ENCODE results near the gene RAB11FIP4. TPM values are rescaled to one million over a fixed set of nuclear protein-coding genes. Genes with fewer than 3 reads are reported as not detected.

RAB11FIP4 gene
- total RNA-seq, 1 experiment from 2014 or later = 0.10 TPM

DNA sequence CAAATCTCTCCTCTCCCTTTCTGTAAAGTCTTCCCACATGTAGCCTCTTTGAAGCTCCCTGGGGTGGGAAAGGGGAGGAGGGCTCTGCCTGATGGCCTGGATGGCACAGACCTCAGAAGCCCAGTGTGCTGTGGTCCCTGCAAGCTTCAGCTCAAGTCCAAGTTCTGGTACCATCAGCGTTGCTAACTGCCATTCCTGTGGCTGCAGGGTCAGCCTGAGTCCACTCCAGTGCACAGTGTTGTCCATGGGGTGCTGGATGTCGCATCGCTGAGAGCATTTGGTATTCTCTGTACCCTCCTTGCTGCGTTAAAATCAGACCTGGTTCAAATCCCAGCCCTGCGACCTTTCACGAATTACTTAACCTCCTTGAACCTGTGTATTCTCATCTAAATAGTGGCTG, 105.1 kb downstream of the RAB11FIP4 start:
- DNase-seq (ENCODE audit: low read depth) = no peak

DNA sequence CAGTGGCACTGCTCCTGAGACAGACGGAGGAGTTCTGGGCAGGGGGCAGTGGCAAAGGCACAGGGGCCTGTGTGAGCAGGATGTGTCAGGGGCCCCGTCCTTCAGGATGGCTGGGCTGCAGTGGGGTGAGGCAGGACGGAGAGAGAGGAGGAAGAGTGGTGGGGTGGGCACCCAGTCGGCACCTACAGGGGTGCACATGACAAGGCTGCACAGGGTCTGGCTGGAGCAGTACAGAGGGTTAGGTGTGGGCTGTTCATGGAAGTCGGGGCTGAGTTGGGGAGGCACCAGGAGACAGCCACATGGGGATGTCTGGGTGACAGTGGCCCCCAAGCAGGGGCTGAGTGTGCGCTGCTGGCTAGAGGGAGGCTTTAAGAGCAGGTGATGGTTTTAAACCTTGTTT, 106.0 kb downstream of the RAB11FIP4 start:
- no peak for DNase-seq (ENCODE audit: low read depth)

DNA sequence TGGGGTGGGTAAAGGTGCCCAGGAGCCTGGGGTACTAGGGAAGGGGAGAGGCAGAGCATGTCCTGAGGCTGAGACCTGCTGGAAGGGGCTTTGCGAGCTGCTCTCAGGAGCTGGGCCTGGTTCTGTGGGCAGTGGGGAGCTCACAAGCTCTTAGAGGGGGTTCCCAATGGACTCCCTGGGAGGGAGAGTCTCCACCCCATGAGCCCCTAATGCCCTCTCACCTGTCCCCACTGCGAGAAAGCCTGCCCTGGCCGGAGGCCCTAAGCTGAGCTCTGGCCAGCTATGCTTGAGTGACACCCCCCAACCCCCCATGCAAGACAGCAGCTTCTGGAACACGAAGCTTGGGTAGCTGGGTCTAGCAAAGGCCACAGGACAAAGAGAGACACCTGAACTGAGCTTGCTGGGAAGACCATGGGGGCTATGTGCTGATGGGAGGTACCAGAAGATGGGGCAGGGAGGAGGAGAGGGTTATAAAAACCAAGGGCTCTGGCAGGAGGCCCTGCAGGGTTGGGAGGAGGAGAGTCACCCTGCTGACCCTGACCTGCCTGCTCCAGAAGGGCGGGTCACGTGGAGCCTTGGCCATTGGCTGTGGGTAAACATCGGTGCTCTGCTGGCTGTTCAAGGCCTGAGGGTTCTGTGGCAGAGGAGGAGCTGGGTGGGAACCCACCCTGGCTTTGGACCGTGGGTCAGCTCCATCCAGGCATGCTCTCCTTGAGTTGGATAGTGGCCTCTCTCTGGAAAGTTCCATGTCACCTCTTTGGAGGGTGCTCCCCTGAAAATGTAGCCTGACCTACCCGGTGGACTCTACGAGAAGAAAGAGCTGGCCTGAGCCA, 106.7 kb downstream of the RAB11FIP4 start:
- no peak for DNase-seq (ENCODE audit: low read depth)

DNA sequence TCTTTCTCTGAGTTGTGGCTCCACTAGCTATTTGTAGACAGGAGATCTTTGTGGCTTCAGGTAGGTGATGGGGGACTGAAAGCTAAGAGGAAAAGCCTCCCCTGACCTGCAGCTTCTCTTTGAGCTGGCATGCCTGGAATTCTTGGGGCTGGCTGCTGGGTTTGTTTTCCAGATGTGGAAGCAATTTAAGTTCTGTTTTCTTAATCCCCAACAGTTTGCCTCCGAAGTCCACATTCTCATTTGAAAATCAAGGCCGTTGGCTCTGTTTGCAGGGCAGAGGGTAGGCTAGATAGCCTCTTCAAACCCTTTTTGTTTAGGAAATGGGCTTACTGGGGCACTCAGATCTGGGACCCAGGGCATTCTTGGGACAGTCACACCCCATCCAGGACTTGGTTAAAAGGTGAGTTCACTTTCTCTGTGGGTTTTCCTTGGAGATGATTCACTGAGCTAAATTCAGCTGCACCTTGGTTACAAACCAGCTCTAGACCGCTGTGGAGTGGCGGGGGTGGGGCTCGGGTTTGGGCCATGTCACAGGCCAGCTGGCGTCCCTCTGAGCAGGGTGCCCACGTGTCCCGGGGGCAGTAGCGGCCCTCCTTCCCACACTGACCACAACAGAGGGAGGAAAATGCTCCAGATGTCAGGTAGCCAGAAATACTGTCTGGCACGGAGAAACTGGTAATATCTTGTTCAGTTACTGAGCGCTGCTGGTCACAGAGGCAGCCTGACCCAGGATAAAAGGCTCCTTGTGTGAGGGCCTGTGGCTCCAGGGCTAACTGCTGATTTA, 108.5 kb downstream of the RAB11FIP4 start:
- DNase-seq (ENCODE audit: low read depth) = peak; percentile 52

DNA sequence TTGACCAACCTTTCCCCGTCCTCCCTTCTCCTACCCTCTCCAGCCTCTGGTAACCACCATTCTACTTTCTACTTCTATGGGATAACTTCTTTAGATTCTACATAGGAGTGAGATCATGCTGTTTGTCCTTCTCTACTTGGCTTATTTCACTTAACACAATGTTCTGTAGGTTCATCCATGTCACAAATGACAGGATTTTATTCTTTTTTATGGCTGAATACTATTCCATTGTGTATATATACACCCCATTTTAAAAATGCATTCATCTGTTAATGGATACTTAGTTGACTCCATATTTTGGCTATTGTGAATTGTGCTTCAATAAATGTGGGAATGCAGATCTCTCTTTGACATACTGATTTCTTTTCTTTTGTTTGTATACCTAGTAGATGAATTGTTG, 115.0 kb downstream of the RAB11FIP4 start:
- no peak for DNase-seq (ENCODE audit: low read depth)

DNA sequence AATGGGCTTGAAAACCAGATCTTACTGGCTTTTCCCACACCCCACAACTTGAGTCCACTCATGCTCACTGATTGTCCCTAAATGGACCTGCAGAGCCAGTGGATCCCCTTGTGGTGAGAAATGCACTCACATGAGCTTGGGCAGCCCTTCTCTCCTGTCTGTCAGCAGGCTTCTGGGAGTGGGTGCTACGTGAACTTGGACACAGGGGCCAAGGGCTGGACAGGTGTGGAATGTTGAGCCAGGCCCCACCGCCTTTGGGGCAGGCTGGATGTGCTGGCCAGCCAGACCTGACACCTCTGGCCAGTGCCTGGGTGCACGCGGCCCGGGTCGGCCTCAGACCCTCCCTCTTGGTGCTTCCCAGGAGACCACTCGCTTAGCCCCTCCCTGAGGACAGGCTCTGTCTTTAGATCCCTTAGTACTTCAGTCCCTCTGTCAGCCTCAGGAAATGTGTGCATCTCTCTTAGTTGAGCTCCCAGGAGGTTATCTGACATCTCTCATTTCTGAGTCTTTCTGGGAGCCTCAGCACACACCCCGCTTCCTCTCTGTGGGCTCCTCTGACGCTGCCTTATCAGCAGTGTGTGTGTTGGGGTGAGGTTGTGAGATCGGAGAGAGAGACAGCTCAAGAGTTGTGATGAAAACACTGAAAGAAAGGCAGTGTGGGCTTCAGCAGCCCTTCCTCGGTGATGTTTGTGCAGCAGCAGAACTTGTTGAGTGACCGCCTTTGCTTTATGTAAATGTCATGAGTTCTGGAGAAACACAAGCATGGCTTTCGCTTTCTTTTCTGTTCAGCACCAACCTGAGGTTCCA, 117.0 kb downstream of the RAB11FIP4 start:
- no peak for DNase-seq (ENCODE audit: low read depth)

DNA sequence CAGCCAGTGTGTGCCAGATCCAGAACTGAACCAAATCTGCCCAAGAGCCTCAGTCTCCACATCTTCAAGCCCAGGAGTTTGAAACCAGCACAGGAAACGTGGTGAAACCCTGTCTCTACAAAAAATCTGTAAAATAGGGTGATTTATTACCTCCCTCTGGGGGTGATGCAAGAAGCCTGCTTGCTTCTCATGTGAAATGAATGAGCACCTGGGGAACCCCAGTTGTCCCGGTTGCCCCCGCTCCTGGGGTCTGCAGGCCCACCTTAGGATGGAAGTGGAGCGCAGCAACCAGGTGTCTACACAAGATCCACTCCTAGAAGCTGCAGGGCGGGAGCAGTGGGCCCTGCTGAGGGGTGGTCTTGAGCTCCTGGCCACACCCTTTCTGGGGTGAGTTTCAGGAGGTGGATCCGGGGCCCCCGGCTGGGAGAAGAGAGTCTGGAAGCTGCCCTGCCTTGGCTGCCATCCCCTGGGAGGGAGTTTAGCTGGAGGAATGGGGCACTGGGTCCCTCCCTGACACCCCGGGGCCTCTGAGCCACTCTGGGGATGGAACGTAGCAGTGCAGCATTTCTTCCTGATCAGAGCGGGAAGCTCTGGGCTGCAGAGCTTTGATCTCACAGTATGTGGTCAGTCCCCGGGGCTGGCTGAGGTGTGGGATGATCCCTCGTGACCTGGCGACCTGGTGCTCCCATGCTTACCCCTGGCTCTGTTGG, 117.8 kb downstream of the RAB11FIP4 start:
- DNase-seq (ENCODE audit: low read depth) = no peak

DNA sequence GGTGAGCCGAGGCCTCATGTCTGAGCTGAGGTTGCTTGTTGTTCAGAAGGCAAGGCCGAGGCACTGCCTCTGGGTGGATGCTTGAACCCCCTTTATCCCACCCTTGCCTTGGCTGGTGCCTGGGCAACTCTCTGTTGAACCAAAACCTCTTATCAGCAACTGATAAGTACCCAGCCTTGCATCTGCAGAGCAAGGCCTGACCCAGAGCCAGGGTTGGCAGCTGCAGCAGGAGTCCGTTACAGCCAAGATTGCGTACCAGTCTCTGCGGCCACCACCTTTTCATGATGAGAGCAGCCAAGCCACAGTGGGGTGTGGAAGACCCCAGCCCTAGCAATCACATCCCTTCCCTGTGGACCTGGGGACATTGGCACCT, 118.3 kb downstream of the RAB11FIP4 start:
- DNase-seq (ENCODE audit: low read depth) = no peak

DNA sequence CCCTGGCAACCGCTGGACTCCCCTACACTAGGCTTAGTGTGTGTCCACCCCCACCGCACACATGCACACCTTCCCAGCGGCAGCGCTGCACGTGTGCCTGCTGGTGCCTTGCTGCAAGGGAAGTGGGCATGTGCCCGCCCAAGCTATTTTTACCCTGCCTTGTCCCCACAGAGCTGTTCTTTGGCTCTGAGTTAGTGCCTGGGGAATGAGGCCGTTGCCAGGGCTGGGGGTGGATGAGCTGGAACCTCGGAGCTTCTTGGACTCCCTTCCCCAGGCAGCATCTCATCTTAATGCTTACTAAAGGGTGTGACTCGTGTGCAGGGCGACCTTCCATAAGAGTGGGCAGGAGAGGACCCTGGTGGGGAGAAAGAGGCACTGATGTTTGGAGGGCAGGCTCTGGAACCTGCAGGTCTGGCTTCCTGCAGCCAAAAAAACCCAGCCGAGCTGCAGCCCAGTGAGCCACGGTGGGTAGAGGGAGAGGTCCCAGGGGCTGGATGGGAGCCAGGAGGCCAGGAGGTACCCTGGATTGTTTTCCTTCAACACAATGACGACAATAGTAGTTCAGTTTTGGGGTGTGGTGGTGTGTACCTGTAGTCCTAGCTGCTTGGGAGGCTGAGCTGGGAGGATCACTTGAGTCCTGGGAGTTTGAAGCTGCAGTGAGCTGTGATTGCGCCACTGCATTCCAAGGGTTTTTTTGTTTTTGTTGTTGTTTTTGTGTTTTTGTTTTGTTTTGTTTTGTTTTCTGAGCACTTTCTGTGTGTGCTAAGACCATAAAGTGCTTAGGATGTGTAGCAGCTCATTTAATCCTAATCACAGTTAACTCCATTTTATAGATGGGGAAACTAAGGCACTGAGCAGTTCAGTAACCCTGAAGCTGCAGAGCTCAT, 119.1 kb downstream of the RAB11FIP4 start:
- no peak for DNase-seq (ENCODE audit: low read depth)

DNA sequence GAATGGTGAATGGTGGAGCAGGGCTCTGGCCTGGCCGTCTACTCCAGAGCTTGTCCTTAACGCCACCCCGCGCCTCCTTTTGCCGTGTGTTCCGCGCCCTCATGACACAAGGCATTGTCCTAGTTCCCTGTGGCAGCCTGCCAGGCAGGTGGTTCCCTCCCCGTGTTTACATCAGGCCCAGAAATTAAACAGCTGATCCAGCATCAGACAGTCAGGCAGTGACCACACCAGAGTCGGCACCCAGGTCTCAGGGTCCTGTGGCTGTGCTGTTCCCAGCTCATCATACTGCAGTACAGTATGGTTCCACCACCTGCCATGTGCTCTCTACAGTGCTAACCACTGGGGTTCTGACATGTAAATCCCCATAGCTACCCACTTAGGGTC, 119.7 kb downstream of the RAB11FIP4 start:
- DNase-seq (ENCODE audit: low read depth) = no peak

DNA sequence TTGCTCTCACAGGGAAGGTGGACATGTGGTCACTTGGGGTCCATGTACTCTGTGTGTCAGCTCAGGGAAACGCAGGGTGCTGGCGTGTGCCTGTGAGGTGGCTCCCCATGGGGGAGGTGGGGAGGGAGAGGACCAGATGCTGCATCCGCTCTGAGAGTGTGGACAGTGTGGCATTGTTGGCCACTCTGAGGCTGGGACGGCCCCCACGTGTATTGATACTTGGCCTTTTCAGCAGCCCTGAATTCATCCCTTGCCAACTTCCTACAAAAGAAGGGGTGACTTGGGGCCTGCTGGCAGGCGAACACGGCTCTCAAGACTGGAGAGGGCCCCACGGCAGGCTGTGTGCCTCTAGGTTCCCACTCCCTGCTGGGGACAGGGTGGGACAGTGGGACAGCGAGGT, 120.1 kb downstream of the RAB11FIP4 start:
- no peak for DNase-seq (ENCODE audit: low read depth)

DNA sequence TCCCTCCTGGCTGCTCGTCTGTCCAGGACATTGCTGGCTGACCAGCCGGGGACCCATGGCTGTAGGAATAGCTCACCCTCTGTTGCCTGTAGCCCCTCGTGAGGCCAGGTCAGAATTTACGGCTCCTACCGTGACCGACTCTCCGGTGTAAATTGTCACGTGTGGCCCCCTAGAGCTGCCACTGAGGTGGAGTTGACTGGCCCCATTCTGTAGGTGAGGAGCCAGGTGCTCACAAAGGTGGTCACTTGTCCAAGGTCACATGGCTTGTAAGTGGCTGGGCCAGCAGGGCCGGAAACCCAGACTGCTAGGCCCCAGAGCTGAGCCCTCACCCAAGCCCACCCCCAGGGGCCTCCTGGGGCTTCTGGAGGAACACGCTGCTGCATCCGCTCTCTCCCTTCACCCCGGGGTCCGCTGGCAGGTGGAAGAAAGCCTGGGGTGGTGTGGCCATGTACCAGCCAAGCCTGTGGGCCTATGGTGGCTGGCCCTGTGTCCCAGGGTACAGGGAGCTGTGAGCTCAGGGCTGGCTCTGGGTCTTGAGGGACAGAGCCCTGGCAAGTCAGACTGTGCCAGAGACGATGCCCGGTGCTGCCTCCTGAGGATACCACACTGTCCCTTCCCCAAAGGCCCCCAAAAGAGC, 120.7 kb downstream of the RAB11FIP4 start:
- DNase-seq (ENCODE audit: low read depth) = no peak

DNA sequence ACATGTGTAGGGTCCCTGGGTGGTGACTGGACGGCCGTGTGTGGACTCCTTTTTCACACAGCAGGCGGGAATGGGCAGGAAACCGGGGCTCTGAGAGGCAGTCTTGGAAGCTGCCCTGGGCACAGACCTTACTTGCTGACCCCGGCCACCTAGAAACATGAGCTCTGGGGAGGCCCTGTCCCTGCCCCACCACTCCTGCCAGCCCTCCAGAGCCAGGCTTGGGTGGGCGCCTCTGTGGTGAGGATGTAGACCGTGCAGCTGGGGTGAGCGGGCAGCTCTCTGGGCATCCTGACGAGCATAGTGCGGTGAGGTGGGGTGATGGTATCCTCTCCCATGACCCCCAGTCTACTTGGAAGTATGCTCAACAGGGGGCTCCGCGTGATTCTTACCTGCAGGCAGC, 121.3 kb downstream of the RAB11FIP4 start:
- DNase-seq (ENCODE audit: low read depth) = no peak

DNA sequence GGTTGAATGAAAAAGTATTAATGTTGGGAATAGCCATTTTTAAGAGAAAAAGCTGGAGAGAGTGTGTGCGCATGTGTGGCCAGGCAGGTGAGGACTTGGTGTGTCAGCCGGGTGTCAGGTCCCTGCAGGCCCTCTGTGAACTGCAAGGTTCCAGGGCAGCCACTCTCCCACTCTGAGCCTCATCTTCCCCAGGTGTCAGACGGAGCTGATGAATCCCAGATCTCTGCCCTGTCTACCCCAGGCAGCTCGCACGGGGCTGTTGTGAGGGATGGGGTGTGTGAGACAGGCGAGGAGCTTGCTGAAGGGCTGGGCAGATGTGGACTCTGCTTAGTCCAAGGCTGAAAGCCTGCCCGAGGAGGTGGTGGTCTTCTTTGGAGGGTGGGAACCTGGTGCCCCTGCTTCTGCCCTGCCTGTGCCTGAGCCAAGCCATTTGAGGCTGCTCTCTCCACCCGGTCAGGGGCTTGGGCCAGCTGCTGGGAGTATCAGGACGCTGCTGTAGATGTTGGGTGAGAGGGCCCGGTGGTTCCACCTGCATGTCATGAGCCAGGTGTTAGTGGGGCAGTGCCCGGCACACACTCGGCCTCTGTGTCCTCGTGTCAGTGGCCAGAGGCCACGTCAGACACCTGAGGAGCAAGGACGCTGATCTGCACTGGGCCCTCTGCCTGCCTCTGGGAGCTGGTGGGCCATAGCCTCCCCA, 122.4 kb downstream of the RAB11FIP4 start:
- DNase-seq (ENCODE audit: low read depth) = no peak

DNA sequence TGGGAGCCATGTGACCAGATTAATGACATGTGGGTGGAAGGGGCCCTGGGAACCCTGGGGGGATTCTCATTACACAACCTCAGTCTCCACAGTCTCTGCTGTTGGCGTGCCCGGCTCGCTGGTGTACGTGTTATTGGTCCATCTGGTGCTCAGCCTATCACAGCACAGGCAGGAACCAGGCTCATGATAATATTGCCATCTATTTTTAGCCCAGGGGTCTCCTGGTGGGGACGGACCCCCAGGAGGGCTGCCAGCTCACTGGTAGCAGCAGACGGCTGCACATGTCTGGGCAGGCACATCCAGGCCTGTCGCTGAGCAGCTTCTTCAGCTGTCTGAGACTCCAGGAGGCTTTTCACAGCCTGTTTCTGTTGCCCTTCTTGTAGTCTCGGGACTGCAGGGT, 123.8 kb downstream of the RAB11FIP4 start:
- no peak for DNase-seq (ENCODE audit: low read depth)

DNA sequence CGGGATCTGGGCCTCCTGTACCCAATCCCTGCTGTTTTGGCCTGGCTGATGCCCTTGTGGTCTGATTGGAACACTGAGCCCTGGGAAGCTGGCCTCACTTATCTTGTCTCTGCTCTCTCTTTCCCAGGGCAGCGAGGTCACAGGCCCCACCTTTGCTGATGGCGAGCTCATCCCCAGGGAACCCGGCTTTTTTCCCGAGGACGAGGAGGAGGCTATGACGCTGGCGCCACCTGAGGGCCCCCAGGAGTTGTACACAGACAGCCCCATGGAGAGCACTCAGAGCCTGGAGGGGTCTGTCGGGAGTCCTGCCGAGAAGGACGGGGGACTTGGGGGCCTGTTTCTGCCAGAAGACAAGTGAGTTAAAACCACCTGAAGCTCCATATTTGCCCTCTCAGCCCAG, 126.0 kb downstream of the RAB11FIP4 start:
- no peak for DNase-seq (ENCODE audit: low read depth)

DNA sequence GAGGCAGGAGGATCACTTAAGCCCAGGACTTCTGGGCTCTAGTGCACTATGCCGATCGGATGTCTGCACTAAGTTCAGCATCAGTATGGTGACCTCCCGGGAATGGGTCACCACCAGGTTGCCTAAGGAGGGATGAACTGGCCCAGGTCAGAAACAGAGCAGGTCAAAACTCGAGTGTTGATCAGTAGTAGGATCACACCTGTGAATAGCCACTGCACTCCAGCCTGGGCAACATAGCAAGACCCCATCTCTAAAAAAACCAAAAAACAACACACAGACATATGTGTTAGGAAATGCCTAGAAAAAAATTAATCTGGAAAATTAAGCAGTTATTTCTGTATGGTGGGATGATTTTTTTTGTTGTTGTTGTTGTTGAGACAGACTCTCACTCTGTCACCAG, 127.0 kb downstream of the RAB11FIP4 start:
- no peak for DNase-seq (ENCODE audit: low read depth)

DNA sequence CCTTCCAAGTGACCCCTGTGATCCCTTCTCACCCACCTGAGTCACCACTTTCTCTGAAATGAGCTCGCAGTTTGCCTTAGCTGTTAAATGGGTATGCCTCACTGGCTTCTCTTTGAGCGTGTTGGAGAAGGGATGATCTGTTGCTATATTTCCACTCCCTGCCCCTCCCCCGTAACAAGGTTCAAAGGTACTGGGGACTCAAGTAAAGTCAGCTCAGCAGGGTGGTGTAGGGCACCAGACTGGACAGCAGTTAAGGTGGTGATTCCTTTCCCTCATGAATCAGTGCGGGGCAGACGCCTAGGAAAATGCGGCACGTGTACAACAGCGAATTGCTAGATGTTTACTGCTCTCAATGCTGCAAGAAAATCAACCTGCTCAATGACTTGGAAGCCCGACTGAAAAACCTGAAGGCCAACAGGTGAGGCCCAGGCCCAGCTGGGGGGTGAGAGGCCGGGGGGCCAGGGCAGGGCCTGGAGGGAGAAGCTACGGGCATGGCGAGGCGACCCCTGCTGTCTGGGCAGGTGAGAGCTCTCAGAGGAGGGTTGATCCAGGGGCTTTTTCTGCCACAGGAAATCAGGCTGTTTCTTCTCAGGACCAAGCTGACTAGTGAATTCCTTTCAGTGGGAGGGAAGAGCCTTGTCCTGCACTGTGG, 130.3 kb downstream of the RAB11FIP4 start:
- no peak for DNase-seq (ENCODE audit: low read depth)

Measured in HT1080 (cell line).